C4-2B (cell line): Measurements from ENCODE around the gene XPO6.

Source experiments
- H3K27ac ChIP-seq: fragments of 450-650 bp; 2 replicates; pipeline ENCODE4 v1.5.1; 2017
- ZFX ChIP-seq: fragments of 450-650 bp; IDR thresholded peaks from 2 replicates; pipeline ENCODE4 v1.6.1; 2017
- TF ChIP-seq, protein P1 (sequence below): fragments of 450-650 bp; conservative IDR thresholded peaks from 2 replicates; pipeline ENCODE4 v1.5.1; 2017; ENCODE audit warnings: mild to moderate bottlenecking

The XPO6 gene

DNA sequence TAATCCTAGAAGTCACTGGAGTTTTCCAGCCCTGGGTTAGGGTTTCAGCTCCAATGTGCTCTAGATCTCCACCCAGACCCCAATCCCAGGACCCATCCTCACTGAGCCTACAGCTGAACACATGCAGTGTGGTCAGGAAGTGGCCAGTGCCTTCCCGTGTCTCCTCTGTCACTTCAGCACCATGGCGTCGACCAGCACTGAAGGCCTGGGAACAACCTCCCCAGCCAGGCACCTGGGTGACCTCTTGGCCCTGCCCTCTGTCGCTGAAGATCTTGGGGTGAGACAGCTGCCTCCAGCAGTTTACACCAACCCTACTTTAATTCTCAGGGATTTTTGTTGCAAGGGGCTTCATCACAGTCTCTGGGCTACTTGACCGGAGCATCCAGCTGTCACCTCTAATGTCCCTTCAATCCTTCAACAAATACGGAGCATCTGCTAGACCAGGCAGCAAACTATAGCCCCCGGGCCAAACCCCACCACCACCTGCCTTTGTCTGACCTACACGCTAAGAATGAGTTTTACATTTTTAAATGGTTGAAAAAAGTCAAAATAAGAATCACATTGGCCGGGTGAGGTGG lies 130.3 kb downstream of the XPO6 start:
- TF ChIP-seq ZFX: no peak
- TF ChIP-seq, protein P1, sequence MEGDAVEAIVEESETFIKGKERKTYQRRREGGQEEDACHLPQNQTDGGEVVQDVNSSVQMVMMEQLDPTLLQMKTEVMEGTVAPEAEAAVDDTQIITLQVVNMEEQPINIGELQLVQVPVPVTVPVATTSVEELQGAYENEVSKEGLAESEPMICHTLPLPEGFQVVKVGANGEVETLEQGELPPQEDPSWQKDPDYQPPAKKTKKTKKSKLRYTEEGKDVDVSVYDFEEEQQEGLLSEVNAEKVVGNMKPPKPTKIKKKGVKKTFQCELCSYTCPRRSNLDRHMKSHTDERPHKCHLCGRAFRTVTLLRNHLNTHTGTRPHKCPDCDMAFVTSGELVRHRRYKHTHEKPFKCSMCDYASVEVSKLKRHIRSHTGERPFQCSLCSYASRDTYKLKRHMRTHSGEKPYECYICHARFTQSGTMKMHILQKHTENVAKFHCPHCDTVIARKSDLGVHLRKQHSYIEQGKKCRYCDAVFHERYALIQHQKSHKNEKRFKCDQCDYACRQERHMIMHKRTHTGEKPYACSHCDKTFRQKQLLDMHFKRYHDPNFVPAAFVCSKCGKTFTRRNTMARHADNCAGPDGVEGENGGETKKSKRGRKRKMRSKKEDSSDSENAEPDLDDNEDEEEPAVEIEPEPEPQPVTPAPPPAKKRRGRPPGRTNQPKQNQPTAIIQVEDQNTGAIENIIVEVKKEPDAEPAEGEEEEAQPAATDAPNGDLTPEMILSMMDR: no peak
- H3K27ac ChIP-seq: no peak overlapping the region

- TF ChIP-seq ZFX: no peak
- TF ChIP-seq, protein P1: no peak
- H3K27ac ChIP-seq: no peak overlapping the region
These were observed 133.5 kb downstream of the XPO6 start for GRCh38 chr16:28078261-28078660.

- H3K27ac ChIP-seq: no peak overlapping the region
- no peak for TF ChIP-seq ZFX
- TF ChIP-seq, protein P1: no peak
These were observed 137.9 kb downstream of the XPO6 start for GRCh38 chr16:28073836-28074235.

- TF ChIP-seq ZFX: no peak
- TF ChIP-seq, protein P1: no peak
- no peak overlapping the region for H3K27ac ChIP-seq
These were observed 139.7 kb downstream of the XPO6 start for GRCh38 chr16:28072087-28072486.

DNA sequence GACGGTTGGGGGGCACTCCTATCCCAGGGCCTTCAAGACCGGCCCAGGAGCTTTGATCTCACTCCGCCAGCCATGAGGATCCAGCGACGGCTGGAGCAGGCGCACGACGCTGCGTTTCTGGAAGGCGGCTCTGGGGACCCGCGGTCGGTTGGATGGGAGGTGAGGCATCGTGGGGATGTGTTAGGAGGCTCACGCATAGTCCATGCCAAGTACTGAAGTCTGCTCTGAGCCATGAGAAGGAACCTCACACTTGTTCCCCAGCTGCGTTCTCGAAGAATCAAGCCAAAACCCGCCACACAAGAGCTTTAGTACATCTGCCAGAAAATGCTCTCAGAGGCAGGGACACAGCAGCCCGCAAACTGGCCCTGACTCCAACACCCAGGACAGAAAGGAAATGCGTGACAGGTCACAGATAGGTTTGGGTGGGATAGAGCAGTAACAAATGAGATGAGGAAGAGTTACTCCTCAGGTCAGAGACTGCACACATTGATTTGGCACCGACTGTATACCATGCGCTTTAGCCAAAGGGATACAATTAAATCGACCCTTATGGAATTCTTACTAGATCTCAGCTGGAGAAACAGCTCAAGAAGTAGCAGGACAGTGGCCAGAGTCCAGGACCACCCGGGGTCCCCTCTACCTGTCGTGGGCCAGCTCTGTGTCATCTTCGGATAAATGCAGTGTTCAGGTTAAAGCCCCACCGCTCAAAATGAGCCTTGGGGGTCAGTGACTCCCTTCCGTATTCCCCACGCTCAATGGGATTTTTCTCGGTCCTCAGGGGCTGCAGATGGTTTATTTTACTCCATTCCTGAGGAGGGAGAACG lies 141.6 kb downstream of the XPO6 start:
- TF ChIP-seq, protein P1: no peak
- no peak for TF ChIP-seq ZFX
- H3K27ac ChIP-seq: no peak overlapping the region

GRCh38 chr16:28068976-28069375 lies 142.8 kb downstream of the XPO6 start:
- TF ChIP-seq ZFX: no peak
- TF ChIP-seq, protein P1: no peak
- H3K27ac ChIP-seq: no peak overlapping the region

GRCh38 chr16:28067604-28068379 lies 144.0 kb downstream of the XPO6 start:
- H3K27ac ChIP-seq: no peak overlapping the region
- TF ChIP-seq, protein P1: no peak
- no peak for TF ChIP-seq ZFX
